Measurements from ENCODE around the gene KRT6C. TPM values are rescaled to one million over a fixed set of nuclear protein-coding genes. Genes with fewer than 3 reads are reported as not detected.

KRT6C gene
- total and polyA plus RNA-seq, 2 experiments from 2014 or later: 0.07 to 0.18 TPM

DNA sequence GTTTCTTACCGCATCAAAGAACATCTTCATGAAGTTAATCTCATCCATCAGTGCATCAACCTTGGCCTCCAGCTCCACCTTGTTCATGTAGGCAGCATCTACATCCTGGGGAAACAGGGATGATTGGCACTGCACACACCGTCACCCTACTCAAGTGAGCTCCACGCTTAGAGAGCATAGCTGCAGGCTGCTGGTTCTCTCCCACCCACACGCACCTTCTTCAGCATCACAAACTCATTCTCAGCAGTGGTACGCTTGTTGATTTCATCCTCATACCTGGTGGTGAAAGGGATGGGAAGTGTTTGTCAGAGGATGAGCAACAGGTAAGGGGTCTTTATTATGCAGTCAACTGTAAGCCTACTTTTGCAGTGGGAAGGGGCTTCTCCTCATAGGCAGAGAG lies 44.3 kb upstream of the KRT6C start:
- Histone ChIP-seq H3K4me3 (no peak overlapping the region), H3K79me2 (no peaks in the 10 kb centered on the region), H2AFZ (no peak overlapping the region), H3K27ac (no peak overlapping the region), H3K27me3 (no peaks in the 10 kb centered on the region), H4K20me1 (ENCODE audit: insufficient read depth, poor library complexity, severe bottlenecking) (no peaks in the 10 kb centered on the region), H3K36me3 (replicated peaks; ENCODE audit: insufficient read depth, low read depth) (no peaks in the 10 kb centered on the region), H3K9me2 (replicated peaks; ENCODE audit: insufficient read depth) (no peaks in the 10 kb centered on the region), H3K4me1 (ENCODE audit: insufficient read depth) (peaks cover 14% of the 10 kb centered on the region), H3K4me2 (no peak overlapping the region), H3K9me3 (ENCODE audit: low read depth) (no peaks in the 10 kb centered on the region)
- no peak for DNase-seq (ENCODE audit: low spot score)
- TF ChIP-seq EZH2phosphoT487 (IDR thresholded peaks at IDR 0.05; ENCODE audit: low read depth, severe bottlenecking, unreplicated experiment) (no peak), EZH2 (IDR thresholded peaks at IDR 0.05; ENCODE audit: borderline replicate concordance) (no peak)
- TF ChIP-seq, protein P1, sequence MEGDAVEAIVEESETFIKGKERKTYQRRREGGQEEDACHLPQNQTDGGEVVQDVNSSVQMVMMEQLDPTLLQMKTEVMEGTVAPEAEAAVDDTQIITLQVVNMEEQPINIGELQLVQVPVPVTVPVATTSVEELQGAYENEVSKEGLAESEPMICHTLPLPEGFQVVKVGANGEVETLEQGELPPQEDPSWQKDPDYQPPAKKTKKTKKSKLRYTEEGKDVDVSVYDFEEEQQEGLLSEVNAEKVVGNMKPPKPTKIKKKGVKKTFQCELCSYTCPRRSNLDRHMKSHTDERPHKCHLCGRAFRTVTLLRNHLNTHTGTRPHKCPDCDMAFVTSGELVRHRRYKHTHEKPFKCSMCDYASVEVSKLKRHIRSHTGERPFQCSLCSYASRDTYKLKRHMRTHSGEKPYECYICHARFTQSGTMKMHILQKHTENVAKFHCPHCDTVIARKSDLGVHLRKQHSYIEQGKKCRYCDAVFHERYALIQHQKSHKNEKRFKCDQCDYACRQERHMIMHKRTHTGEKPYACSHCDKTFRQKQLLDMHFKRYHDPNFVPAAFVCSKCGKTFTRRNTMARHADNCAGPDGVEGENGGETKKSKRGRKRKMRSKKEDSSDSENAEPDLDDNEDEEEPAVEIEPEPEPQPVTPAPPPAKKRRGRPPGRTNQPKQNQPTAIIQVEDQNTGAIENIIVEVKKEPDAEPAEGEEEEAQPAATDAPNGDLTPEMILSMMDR (IDR thresholded peaks at IDR 0.05; ENCODE audit: poor library complexity): no peak
- WGBS (ENCODE audit: low lambda C conversion rate, missing lambda C conversion rate): 93% methylated on average over 5 of the region's 5 CpGs

DNA sequence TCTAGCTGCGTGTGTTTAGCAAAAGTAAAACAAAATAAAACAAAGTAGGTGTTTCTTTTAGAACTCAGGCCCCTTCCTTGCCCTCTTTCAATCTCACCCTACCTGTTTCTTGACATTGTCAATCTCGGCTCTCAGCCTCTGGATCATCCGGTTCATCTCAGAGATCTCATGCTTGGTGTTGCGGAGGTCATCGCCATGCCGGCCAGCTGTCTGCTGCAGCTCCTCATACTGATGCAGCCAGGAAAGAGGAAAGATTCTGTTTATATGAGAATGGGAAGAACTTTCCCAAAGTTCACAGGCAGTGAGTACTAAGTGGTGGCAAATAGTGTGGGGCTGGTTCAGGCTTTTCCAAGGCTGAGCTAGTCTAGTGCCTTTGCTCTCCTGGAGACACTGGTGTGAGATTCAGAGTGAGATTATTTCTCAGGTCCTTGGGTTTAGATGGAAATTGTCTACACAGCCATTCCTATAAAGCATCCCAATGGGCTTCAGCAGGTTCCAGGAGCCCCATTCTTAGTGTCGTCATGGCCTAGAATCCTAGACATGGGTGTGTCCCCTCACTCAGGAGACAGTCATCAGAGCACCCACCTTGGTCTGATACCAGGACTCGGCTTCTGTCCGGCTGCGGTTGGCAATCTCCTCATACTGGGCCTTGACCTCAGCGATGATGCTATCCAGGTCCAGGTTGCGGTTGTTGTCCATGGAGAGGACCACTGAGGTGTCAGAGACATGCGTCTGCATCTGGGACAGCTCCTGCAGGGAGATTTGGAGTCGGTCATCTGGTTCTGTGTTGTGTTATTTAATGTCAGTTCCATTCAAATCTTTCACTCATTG lies 43.6 kb upstream of the KRT6C start:
- Histone ChIP-seq H3K4me3 (no peak overlapping the region), H3K27me3 (no peaks in the 10 kb centered on the region), H3K27ac (no peak overlapping the region), H3K4me1 (ENCODE audit: insufficient read depth) (peaks cover 10% of the 10 kb centered on the region), H4K20me1 (ENCODE audit: insufficient read depth, poor library complexity, severe bottlenecking) (no peaks in the 10 kb centered on the region), H3K9me2 (replicated peaks; ENCODE audit: insufficient read depth) (no peaks in the 10 kb centered on the region), H3K79me2 (no peaks in the 10 kb centered on the region), H2AFZ (no peak overlapping the region), H3K36me3 (replicated peaks; ENCODE audit: insufficient read depth, low read depth) (no peaks in the 10 kb centered on the region), H3K9me3 (ENCODE audit: low read depth) (no peaks in the 10 kb centered on the region), H3K4me2 (no peak overlapping the region)
- no peak for DNase-seq (ENCODE audit: low spot score)
- WGBS (ENCODE audit: low lambda C conversion rate, missing lambda C conversion rate): 93% methylated on average over 14 of the region's 14 CpGs
- TF ChIP-seq EZH2 (IDR thresholded peaks at IDR 0.05; ENCODE audit: borderline replicate concordance): no peak
- TF ChIP-seq EZH2phosphoT487 (IDR thresholded peaks at IDR 0.05; ENCODE audit: low read depth, severe bottlenecking, unreplicated experiment): no peak
- TF ChIP-seq, protein P1 (IDR thresholded peaks at IDR 0.05; ENCODE audit: poor library complexity): no peak

DNA sequence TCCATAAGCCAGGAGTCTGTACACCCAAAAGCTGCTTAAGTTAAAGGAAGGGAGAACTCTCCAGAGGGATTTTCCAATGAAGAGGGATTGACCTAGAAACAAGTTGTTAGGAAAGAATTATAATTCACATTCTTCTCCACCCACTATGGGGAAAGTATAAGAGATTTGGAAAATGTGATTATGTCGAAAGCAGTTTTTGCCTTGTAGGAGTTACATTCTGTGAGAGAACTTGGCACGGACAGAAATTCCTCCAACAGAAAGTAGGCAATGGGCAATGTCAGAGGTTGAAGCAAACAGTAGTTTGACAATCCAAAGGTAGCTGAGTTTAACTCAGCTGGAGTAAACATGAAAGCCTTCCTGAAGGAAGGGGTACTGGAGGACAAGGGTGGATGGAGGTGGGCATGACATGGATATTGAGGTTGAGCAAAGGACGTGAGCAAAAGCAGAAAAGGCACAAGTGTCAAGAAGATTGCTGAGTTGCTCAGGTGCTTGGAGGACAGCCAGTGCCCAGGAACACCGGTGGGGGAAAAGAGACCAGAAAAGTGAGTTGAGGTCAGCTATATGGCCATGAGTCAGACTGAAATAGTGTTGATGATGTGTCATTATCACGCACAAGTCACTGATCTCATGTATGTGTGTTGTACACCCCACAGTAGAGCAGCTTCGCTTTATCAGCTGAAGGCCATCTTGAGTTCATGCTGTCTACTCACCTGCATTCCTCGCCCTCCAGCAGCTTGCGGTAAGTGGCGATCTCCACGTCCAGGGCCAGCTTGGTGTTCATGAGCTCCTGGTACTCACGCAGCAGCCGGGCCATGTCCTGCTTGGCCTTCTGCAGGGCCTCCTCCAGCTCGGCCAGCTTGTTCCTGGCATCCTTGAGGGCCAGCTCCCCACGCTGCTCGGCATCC lies 42.6 kb upstream of the KRT6C start:
- H2AFZ ChIP-seq: no peak overlapping the region
- no peak overlapping the region for H3K4me3 ChIP-seq
- H3K9me2 ChIP-seq (replicated peaks; ENCODE audit: insufficient read depth): no peaks in the 10 kb centered on the region
- no peaks in the 10 kb centered on the region for H3K27me3 ChIP-seq
- no peaks in the 10 kb centered on the region for H3K36me3 ChIP-seq (replicated peaks; ENCODE audit: insufficient read depth, low read depth)
- H3K27ac ChIP-seq: no peak overlapping the region
- H3K4me2 ChIP-seq: no peak overlapping the region
- DNase-seq (ENCODE audit: low spot score): no peak
- H3K4me1 ChIP-seq (ENCODE audit: insufficient read depth): no peaks in the 10 kb centered on the region
- no peak for TF ChIP-seq EZH2 (IDR thresholded peaks at IDR 0.05; ENCODE audit: borderline replicate concordance)
- no peak for TF ChIP-seq EZH2phosphoT487 (IDR thresholded peaks at IDR 0.05; ENCODE audit: low read depth, severe bottlenecking, unreplicated experiment)
- TF ChIP-seq, protein P1 (IDR thresholded peaks at IDR 0.05; ENCODE audit: poor library complexity): no peak
- no peaks in the 10 kb centered on the region for H3K9me3 ChIP-seq (ENCODE audit: low read depth)
- H3K79me2 ChIP-seq: no peaks in the 10 kb centered on the region
- no peaks in the 10 kb centered on the region for H4K20me1 ChIP-seq (ENCODE audit: insufficient read depth, poor library complexity, severe bottlenecking)
- 90% methylated on average over 15 of the region's 15 CpGs for WGBS (ENCODE audit: low lambda C conversion rate, missing lambda C conversion rate)
